K562 (cell line): Measurements from ENCODE around the gene NMT1. TPM values are rescaled to one million over a fixed set of nuclear protein-coding genes. Genes with fewer than 3 reads are reported as not detected.
A peak's percentile ranks its signal among the peaks of the same experiment; 100 is the strongest.

ENCODE experiments used
- CREM ChIP-seq: IDR thresholded peaks from 2 replicates; pipeline ENCODE4 v1.6.1; 2014; ENCODE audit warnings: antibody characterized with exemption, low read depth
- MCM5 ChIP-seq: fragments of 450-650 bp; IDR thresholded peaks from 2 replicates; pipeline ENCODE4 v1.6.1; 2016; ENCODE audit warnings: low read depth
- MEIS2 ChIP-seq: fragments of 450-650 bp; IDR thresholded peaks from 2 replicates; pipeline ENCODE4 v1.6.1; 2014; ENCODE audit warnings: mild to moderate bottlenecking; ENCODE audit not compliant: partially characterized antibody
- MIER1 ChIP-seq: fragments of 450-650 bp; IDR thresholded peaks from 2 replicates; pipeline ENCODE4 v1.6.1; 2016; ENCODE audit warnings: antibody characterized with exemption, mild to moderate bottlenecking, low read depth
- NCOA1 ChIP-seq: fragments of 450-650 bp; IDR thresholded peaks from 2 replicates; pipeline ENCODE4 v1.6.1; 2016; ENCODE audit warnings: low read depth
- NR4A1 ChIP-seq, 2 experiments: fragments of 250-450 bp in 1 of 2; fragments of 450-650 bp in 1 of 2; sonication (Bioruptor Pico) in 1 of 2; IDR thresholded peaks; 2 replicates each; pipeline versions ENCODE4 v1.4.0 to v1.6.1; 2016 to 2020; ENCODE audit warnings: mild to moderate bottlenecking in 2 of 2, missing compliant biosample characterization in 1 of 2, missing genetic modification characterization in 1 of 2, moderate library complexity in 1 of 2
- POLR2AphosphoS2 ChIP-seq: IDR thresholded peaks from 2 replicates; pipeline ENCODE4 v1.6.1; 2012; ENCODE audit warnings: low read length, improper control_type of control experiment
- SP1 ChIP-seq: sonication (generic); formaldehyde crosslinking; IDR thresholded peaks from 2 replicates; pipeline ENCODE4 v1.8.1; 2022; ENCODE audit warnings: mild to moderate bottlenecking, missing genetic modification reagents
- STAT5A ChIP-seq: IDR thresholded peaks from 2 replicates; pipeline ENCODE4 v1.6.1; 2012; ENCODE audit warnings: low read length, inconsistent platforms, borderline replicate concordance
- TOE1 ChIP-seq, 2 experiments: fragments of 450-650 bp in 1 of 2; sonication (generic) in 1 of 2; formaldehyde crosslinking in 1 of 2; IDR thresholded peaks; 2 replicates each; pipeline versions ENCODE4 v1.7.1 to v1.8.0; 2016 to 2022; ENCODE audit warnings: borderline replicate concordance in 2 of 2, mild to moderate bottlenecking in 2 of 2, antibody characterized with exemption in 1 of 2, inconsistent platforms in 1 of 2, low read depth in 1 of 2, missing genetic modification reagents in 1 of 2, moderate library complexity in 1 of 2
- ZNF175 ChIP-seq: fragments of 200-800 bp; sonication (Bioruptor generic); IDR thresholded peaks from 2 replicates; pipeline ENCODE4 v1.6.1; 2016; ENCODE audit warnings: low read depth, mild to moderate bottlenecking, missing genetic modification characterization, missing compliant biosample characterization
- ZNF263 ChIP-seq: sonication (generic); formaldehyde crosslinking; IDR thresholded peaks from 2 replicates; pipeline ENCODE4 v1.8.0; 2022; ENCODE audit warnings: mild to moderate bottlenecking, missing genetic modification reagents, borderline replicate concordance
- ZNF436 ChIP-seq: fragments of 250-450, 450-650 bp; sonication (Bioruptor Pico); formaldehyde crosslinking; IDR thresholded peaks from 2 replicates; pipeline ENCODE4 v1.7.0; 2020; ENCODE audit warnings: mild to moderate bottlenecking
- ZNF445 ChIP-seq: fragments of 250-450 bp; sonication (Bioruptor Pico); IDR thresholded peaks from 2 replicates; pipeline ENCODE4 v1.4.0; 2020; ENCODE audit warnings: low read depth, mild to moderate bottlenecking, moderate library complexity
- polyA plus RNA-seq, 8 experiments: library from polyadenylated mRNA; depleted of rRNA in 4 of 8; stranded (reverse) in 5 of 8; unstranded in 3 of 8; fragments of >200 nt; fragmentation: Nextera tagmentation in 2 of 8; fragmentation: Illumina TruSeq in 1 of 8; extraction: Ambion mirVana in 2 of 8; extraction: Trizol in 1 of 8; gene quantifications; 2 replicates each; pipeline versions ENCODE4 v1.2.1 to v1.2.3, GENCODE V29; 2011 to 2014; ENCODE audit warnings: inconsistent platforms in 1 of 8, missing spikeins in 1 of 8
- total RNA-seq, 7 experiments: library from RNA; depleted of rRNA in 6 of 7; stranded (reverse); fragments of >200 nt in 6 of 7; fragmentation: Illumina TruSeq in 2 of 7; extraction: Trizol in 2 of 7; gene quantifications; 2 replicates each; pipeline versions ENCODE4 v1.2.1 to v1.2.3, GENCODE V29; 2011 to 2021; ENCODE audit warnings: low replicate concordance in 1 of 7
- TF ChIP-seq, protein P1 (sequence below), 3 experiments: fragments of 200-800 bp in 1 of 3; sonication (Bioruptor generic) in 1 of 3; sonication (generic) in 1 of 3; formaldehyde crosslinking in 1 of 3; IDR thresholded peaks; 2 replicates each; pipeline versions ENCODE4 v1.6.1 to v1.8.0; 2016 to 2022; ENCODE audit warnings: mild to moderate bottlenecking in 2 of 3, missing compliant biosample characterization in 2 of 3, missing genetic modification characterization in 2 of 3, missing genetic modification reagents in 1 of 3
- TF ChIP-seq, protein P2 (sequence below): fragments of 450-650 bp; formaldehyde crosslinking; IDR thresholded peaks from 2 replicates; pipeline ENCODE4 v1.4.0; 2020; ENCODE audit warnings: mild to moderate bottlenecking, moderate library complexity
- TF ChIP-seq, protein P3 (sequence below): sonication (generic); formaldehyde crosslinking; IDR thresholded peaks from 2 replicates; pipeline ENCODE4 v1.8.1; 2022; ENCODE audit warnings: missing genetic modification reagents
- TF ChIP-seq, protein P4 (sequence below): sonication (generic); formaldehyde crosslinking; IDR thresholded peaks from 2 replicates; pipeline ENCODE4 v1.8.0; 2022; ENCODE audit warnings: mild to moderate bottlenecking, missing genetic modification reagents
- TF ChIP-seq, protein P5 (sequence below): fragments of 250-450 bp; sonication (Bioruptor Pico); IDR thresholded peaks from 2 replicates; pipeline ENCODE4 v1.5.0; 2020; ENCODE audit warnings: mild to moderate bottlenecking

The NMT1 gene
- total and polyA plus RNA-seq, 9 of the 15 experiments (the other 6 are each of a cell fraction or from before 2014, with no cell fraction given) = 86.7 to 569 (median 213) TPM

DNA sequence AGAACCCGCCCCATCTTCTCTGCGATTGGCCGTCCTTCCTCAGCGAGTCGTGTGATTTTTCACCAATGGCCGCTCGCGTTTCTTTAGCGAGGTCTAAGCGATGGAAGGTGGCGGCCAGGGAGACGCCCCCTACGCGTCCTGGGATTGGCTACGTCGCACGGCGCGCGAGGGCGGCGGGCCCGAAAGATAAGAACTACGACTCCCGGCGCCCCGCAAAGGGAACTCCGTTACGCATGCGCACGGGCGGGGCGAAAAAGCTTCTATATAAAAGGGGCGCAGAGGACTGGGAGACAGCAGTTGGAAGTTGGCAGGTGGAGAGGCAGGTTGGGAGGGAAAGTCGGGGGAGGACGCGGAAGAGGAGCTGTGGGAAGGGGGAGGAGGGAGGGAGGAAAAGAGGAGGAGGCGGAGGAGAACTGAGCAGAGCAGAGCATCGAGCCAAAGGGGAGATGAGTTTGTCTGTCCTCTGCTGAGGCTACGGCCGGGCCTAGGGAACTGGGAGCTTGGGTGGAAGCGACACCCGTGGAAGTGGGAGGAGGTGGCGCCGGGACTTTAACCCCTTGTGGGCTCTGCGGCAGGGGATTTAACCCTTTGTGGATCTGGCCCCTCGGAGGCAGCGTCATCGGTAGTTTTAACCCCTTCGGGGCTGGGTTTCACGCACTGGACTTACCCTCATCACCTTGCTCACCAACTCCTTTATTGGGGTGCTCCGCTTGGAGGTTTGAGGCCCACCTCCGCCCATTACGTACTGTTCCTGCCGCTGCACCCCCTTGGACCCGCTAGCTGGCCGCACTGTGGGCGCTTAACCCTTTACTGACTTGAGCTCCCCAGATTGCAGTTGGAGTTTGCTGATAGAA lies 87.3 kb downstream of the NMT1 start, which contains the start of gene HEXIM1 (continued):
- TF ChIP-seq TOE1 (IDR thresholded peaks at IDR 0.05; ENCODE audit: borderline replicate concordance) (peak; percentile 87), TOE1 (CRISPR knock-in tag; IDR thresholded peaks at IDR 0.05; ENCODE audit: borderline replicate concordance, low read depth) (no peak; the same call in 1 of the 2 replicates), MIER1 (0 out of 2 replicates have a peak, but pooled peaks have one; percentile 20), ZNF263 (CRISPR knock-in tag) (peak; percentile 100), ZNF436 (CRISPR knock-in tag) (peak; percentile 77; the same call in 1 of the 2 replicates), SP1 (peak; percentile 91), ZNF445 (peak; percentile 77; the same call in 1 of the 2 replicates), NCOA1 (peak; percentile 87), CREM (peak; percentile 70), MCM5 (no peak), NR4A1 (CRISPR knock-in tag; IDR thresholded peaks at IDR 0.05) (peak; percentile 36; the same call in 1 of the 2 replicates), NR4A1 (tag; IDR thresholded peaks at IDR 0.05) (no peak; the same call in 1 of the 2 replicates), MEIS2 (peak; percentile 92), STAT5A (peak; percentile 33; the same call in 1 of the 2 replicates), ZNF175 (peak; percentile 48; the same call in 1 of the 2 replicates), POLR2AphosphoS2 (peak; percentile 100)
- TF ChIP-seq, protein P1, sequence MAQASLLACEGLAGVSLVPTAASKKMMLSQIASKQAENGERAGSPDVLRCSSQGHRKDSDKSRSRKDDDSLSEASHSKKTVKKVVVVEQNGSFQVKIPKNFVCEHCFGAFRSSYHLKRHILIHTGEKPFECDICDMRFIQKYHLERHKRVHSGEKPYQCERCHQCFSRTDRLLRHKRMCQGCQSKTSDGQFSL (CRISPR knock-in tag; IDR thresholded peaks at IDR 0.05) = no peak
- TF ChIP-seq, protein P1 (tag; IDR thresholded peaks at IDR 0.05) = peak in 1 of 2 experiments; percentile 26; a peak in 1 of 4 replicates
- TF ChIP-seq, protein P2, sequence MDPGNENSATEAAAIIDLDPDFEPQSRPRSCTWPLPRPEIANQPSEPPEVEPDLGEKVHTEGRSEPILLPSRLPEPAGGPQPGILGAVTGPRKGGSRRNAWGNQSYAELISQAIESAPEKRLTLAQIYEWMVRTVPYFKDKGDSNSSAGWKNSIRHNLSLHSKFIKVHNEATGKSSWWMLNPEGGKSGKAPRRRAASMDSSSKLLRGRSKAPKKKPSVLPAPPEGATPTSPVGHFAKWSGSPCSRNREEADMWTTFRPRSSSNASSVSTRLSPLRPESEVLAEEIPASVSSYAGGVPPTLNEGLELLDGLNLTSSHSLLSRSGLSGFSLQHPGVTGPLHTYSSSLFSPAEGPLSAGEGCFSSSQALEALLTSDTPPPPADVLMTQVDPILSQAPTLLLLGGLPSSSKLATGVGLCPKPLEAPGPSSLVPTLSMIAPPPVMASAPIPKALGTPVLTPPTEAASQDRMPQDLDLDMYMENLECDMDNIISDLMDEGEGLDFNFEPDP (CRISPR knock-in tag) = peak; percentile 71; the same call in 1 of the 2 replicates
- TF ChIP-seq, protein P3, sequence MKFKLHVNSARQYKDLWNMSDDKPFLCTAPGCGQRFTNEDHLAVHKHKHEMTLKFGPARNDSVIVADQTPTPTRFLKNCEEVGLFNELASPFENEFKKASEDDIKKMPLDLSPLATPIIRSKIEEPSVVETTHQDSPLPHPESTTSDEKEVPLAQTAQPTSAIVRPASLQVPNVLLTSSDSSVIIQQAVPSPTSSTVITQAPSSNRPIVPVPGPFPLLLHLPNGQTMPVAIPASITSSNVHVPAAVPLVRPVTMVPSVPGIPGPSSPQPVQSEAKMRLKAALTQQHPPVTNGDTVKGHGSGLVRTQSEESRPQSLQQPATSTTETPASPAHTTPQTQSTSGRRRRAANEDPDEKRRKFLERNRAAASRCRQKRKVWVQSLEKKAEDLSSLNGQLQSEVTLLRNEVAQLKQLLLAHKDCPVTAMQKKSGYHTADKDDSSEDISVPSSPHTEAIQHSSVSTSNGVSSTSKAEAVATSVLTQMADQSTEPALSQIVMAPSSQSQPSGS (CRISPR knock-in tag) = peak; percentile 49; the same call in 1 of the 2 replicates
- TF ChIP-seq, protein P4, sequence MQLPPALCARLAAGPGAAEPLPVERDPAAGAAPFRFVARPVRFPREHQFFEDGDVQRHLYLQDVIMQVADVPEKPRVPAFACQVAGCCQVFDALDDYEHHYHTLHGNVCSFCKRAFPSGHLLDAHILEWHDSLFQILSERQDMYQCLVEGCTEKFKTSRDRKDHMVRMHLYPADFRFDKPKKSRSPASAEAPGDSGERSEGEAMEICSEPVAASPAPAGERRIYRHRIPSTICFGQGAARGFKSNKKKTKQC (CRISPR knock-in tag) = peak; percentile 90
- TF ChIP-seq, protein P5, sequence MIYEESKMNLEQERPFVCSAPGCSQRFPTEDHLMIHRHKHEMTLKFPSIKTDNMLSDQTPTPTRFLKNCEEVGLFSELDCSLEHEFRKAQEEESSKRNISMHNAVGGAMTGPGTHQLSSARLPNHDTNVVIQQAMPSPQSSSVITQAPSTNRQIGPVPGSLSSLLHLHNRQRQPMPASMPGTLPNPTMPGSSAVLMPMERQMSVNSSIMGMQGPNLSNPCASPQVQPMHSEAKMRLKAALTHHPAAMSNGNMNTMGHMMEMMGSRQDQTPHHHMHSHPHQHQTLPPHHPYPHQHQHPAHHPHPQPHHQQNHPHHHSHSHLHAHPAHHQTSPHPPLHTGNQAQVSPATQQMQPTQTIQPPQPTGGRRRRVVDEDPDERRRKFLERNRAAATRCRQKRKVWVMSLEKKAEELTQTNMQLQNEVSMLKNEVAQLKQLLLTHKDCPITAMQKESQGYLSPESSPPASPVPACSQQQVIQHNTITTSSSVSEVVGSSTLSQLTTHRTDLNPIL (CRISPR knock-in tag) = peak; percentile 91
